Activated CD4-positive, alpha-beta T cell treated with anti-CD3 and anti-CD28 coated beads, Interleukin-2, amount 10 ng/mL, durations not matched to agents 7 days and 5 days (primary cell): ENCODE measurements around the gene SLC13A5. TPM values are rescaled to one million over a fixed set of nuclear protein-coding genes. Genes with fewer than 3 reads are reported as not detected.
"Not testable (repeated sequence)": the region's sequence is repeated elsewhere in the genome, so short reads cannot be mapped to it uniquely, and the experiment has no call there.

Source experiments
- CTCF ChIA-PET: fragments of 350-600 bp; sonication (Branson Sonifier 250); formaldehyde crosslinking; loops from one replicate; lab custom pipeline; 2021; ENCODE audit warnings: antibody characterized with exemption; lab: Charles Lee
- POLR2A ChIA-PET: fragments of 350-600 bp; sonication (Branson Sonifier 250); formaldehyde crosslinking; loops from one replicate; lab custom pipeline; 2021; ENCODE audit warnings: antibody characterized with exemption; lab: Charles Lee
- DNase-seq: peaks from one replicate; pipeline ENCODE4 v3.0.0-alpha.2; 2020
- H3K27ac Mint-ChIP-seq: one replicate; pipeline ENCODE4 v1.8.0; 2021; ENCODE audit warnings: mild to moderate bottlenecking, moderate library complexity, mixed read lengths
- H3K27me3 Mint-ChIP-seq: one replicate; pipeline ENCODE4 v1.8.0; 2021; ENCODE audit warnings: mixed read lengths
- H3K36me3 Mint-ChIP-seq: one replicate; pipeline ENCODE4 v1.8.0; 2021; ENCODE audit warnings: low read depth, mixed read lengths
- H3K4me1 Mint-ChIP-seq: one replicate; pipeline ENCODE4 v1.8.0; 2021; ENCODE audit warnings: mixed read lengths
- H3K4me3 Mint-ChIP-seq: one replicate; pipeline ENCODE4 v1.8.0; 2021; ENCODE audit warnings: mild to moderate bottlenecking, moderate library complexity, mixed read lengths
- H3K9me3 Mint-ChIP-seq: one replicate; pipeline ENCODE4 v1.8.0; 2021; ENCODE audit warnings: mixed read lengths
- total RNA-seq, 2 experiments: library from RNA; stranded (reverse); gene quantifications; one replicate each; pipeline ENCODE4 v1.2.3, GENCODE V29; 2021

Gene SLC13A5
- total RNA-seq, 2 experiments from 2014 or later = not detected

DNA sequence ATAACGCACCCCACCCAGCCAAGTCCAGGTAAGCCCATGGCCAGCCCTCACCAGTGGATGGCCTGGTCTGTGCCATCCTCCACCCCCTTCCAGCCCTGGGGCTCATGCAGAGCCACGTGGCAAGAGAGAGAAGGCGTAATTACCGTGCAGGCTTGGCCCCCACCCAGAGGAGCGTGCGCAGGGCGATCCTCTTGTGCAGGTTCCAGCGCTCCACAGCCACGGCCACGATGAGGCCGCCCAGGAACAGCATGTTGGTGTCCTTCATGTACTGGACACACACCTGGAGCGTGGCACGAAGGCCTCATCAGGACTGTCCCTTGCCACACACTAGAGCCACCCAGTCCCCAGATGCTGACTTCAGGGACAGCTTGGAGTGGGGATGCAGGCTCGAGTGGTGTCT lies 6.7 kb downstream of the SLC13A5 start:
- Mint-ChIP-seq H3K9me3 (no peaks in the 10 kb centered on the region), H3K4me1 (peaks cover 3% of the 10 kb centered on the region), H3K27me3 (peaks cover 12% of the 10 kb centered on the region), H3K36me3 (peaks cover 2% of the 10 kb centered on the region), H3K27ac (no peak overlapping the region), H3K4me3 (no peak overlapping the region)
- ChIA-PET POLR2A (no interaction called here), CTCF (no interaction called here)
- DNase-seq = no peak

DNA sequence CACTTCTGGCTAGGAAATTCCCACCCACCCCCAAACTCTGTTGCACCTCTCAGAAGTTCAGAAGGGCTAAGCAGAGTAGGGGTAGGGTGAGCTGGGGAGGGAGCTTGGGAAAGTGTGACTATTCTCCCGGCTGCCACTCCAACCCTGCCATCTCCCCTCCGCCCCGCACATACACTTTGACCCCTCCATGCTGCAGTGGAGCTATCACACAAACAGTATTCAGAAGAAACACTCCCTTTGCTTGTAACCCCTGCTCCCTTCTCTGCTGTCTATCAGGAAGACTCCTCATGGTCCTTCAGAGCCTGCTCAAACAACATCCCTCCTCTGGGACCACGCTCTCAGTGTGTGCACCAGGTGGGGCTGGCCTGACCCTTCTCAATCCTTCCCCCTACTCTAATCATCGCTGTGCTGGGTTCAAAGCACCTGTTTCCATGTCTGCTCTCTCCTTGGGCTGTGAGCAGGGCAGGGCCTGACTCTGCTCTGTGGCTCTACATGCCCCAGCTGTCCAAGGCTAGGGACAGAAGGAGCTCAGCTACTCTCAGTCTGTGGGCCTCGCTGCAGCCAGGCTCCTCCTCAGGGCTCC lies 8.6 kb downstream of the SLC13A5 start:
- CTCF ChIA-PET = interaction anchor here (0.9 kb wide), 1 partner anchor 9 kb away, joined by 4 read pairs; no protein-coding TSS in a partner anchor
- H3K4me3 Mint-ChIP-seq = no peak overlapping the region

DNA sequence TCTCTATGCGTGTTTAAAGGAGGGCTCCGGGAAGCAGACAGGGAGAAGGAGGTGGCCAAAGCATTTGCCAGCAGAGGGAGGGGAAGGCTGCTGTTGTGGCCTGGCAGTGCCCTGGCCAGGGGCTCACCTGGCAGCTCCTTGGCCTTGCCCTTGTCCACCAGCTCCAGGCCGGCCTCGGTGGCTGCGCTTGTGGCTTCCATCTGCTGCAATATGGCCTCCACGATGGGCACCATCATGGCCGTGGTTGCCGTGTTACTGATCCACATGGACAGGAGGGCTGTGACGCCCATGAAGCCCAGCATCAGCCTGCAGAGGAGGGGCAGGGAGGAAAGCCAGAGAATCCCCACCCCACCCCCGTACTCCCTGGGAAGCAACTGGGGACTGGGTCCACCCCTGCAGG lies 9.4 kb downstream of the SLC13A5 start:
- CTCF ChIA-PET = no interaction called here
- H3K9me3 Mint-ChIP-seq = no peaks in the 10 kb centered on the region
- POLR2A ChIA-PET = no interaction called here
- no peaks in the 10 kb centered on the region for H3K4me1 Mint-ChIP-seq
- no peak overlapping the region for H3K4me3 Mint-ChIP-seq
- H3K36me3 Mint-ChIP-seq = no peaks in the 10 kb centered on the region
- peaks cover 3% of the 10 kb centered on the region for H3K27me3 Mint-ChIP-seq
- DNase-seq = no peak
- no peak overlapping the region for H3K27ac Mint-ChIP-seq

More for the DNA sequence above, 8.6 kb downstream of the SLC13A5 start:
- H3K27me3 Mint-ChIP-seq = peaks cover 3% of the 10 kb centered on the region
- no peak overlapping the region for H3K27ac Mint-ChIP-seq
- POLR2A ChIA-PET = no interaction called here
- no peaks in the 10 kb centered on the region for H3K36me3 Mint-ChIP-seq
- DNase-seq = no peak
- no peaks in the 10 kb centered on the region for H3K9me3 Mint-ChIP-seq
- no peaks in the 10 kb centered on the region for H3K4me1 Mint-ChIP-seq

- Mint-ChIP-seq H3K36me3 (no peaks in the 10 kb centered on the region), H3K27me3 (no peaks in the 10 kb centered on the region), H3K4me1 (no peaks in the 10 kb centered on the region), H3K4me3 (no peak overlapping the region), H3K9me3 (no peaks in the 10 kb centered on the region), H3K27ac (no peak overlapping the region)
- no peak for DNase-seq
- CTCF ChIA-PET = interaction anchor here (1.8 kb wide), 1 partner anchor 11 kb away, joined by 5 read pairs; no protein-coding TSS in a partner anchor
- POLR2A ChIA-PET = no interaction called here
Measured at GRCh38 chr17:6702567-6703215, 10.5 kb downstream of the SLC13A5 start.

DNA sequence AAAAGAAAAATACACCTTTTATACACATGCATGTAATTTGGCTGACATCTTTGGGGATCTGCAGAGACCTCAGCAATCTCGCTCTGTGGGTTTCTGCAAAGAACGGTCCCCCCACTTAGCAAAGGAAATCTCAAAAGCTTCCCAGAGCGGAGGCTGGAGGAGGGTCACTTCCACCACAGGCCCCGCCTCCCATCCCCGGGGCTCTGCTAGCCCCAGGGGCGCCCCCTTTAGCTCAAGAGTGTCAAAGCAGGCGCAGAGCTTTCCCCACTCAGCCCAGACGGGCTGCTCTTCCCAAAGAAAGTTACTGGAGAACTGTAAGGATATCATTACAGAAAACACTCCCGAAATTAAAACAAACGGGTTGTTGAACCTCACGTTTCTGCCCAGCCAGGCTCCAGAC lies 11.4 kb downstream of the SLC13A5 start:
- ChIA-PET CTCF (interaction anchor here (1.8 kb wide), 1 partner anchor 10 kb away, joined by 5 read pairs; no protein-coding TSS in a partner anchor), POLR2A (no interaction called here)
- DNase-seq = peak; percentile 31
- no peaks in the 10 kb centered on the region for H3K9me3 Mint-ChIP-seq
- H3K27ac Mint-ChIP-seq = no peak overlapping the region
- H3K4me3 Mint-ChIP-seq = no peak overlapping the region
- H3K36me3 Mint-ChIP-seq = no peaks in the 10 kb centered on the region
- H3K4me1 Mint-ChIP-seq = no peaks in the 10 kb centered on the region
- no peaks in the 10 kb centered on the region for H3K27me3 Mint-ChIP-seq

DNA sequence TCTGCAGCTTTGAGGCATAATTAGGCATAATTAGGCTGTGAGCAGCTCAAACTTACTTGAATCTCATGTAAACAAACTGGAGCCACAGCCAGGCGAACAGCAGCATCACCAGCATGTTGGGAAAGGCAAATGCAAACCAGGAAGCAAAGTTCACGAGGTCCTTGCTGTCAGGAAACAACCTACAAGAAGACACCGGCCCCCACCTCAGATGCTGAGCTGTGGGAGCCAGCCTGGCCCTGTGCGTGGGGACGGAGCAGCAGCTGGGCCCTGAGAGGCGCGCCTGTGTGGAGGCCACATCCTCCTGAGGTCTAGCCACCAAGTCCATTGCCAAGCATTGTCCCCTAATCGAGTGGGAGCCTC lies 12.2 kb downstream of the SLC13A5 start:
- POLR2A ChIA-PET = no interaction called here
- no peaks in the 10 kb centered on the region for H3K27me3 Mint-ChIP-seq
- H3K27ac Mint-ChIP-seq = no peak overlapping the region
- H3K9me3 Mint-ChIP-seq = no peaks in the 10 kb centered on the region
- no peak for DNase-seq
- CTCF ChIA-PET = interaction anchor here (1.1 kb wide), 1 partner anchor 34 kb away, joined by 3 read pairs; no protein-coding TSS in a partner anchor
- no peaks in the 10 kb centered on the region for H3K4me1 Mint-ChIP-seq
- no peaks in the 10 kb centered on the region for H3K36me3 Mint-ChIP-seq
- H3K4me3 Mint-ChIP-seq = no peak overlapping the region

DNA sequence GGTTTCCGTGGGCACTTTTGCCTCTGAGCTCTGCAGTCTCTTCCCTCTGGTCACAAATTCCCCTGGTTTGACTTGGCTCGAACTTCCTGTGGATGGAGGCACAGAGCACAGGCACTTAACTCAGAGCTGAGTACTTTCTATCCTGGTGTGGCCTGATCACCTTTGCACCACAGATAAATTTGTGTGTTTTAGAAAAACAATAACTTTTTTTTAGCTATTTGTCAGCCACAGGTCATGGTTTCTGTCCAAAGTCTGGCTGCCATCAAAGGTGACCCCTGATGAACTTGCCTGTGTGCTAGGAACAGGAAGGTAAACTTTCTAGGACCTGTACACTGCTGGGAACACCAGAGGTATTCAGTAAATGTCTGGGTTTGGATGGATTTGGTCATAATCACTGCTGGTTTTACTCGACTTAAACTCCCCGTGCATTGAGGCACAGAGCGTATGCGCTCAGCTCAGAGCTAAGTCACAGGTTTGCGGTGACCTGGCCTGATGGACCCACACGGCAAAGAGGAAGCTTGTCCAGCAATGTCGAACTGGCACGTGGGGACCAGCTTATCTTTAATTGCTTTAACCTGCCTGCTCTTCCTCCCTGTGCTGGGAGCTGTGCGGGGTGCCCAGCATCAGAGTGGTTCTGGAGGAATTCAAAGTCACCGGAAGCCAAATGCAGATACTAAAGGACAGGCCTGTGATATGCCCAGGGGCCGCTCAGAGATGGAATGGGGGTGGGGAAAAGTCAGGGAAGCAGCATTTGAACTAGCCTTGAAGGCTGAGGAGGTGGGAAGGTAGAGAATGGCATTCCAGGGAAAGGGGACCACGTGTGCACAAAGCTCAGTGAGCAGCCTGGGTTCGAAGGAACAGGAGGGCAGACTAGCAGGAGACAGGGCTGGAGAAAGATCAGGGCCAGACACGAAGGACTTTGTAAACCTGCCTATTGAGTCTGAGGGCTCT lies 12.9 kb downstream of the SLC13A5 start:
- Mint-ChIP-seq H3K9me3 (no peaks in the 10 kb centered on the region), H3K27ac (no peak overlapping the region), H3K4me3 (no peak overlapping the region), H3K36me3 (no peaks in the 10 kb centered on the region), H3K27me3 (no peaks in the 10 kb centered on the region), H3K4me1 (no peaks in the 10 kb centered on the region)
- POLR2A ChIA-PET = no interaction called here
- DNase-seq = no peak
- CTCF ChIA-PET = interaction anchor here (1.1 kb wide), 1 partner anchor 34 kb away, joined by 3 read pairs; no protein-coding TSS in a partner anchor

GRCh38 chr17:6698004-6698403 lies 15.2 kb downstream of the SLC13A5 start:
- CTCF ChIA-PET = interaction anchor here (0.8 to 1.6 kb wide), 2 partner anchors 16 to 22 kb away, joined by 3 read pairs; no protein-coding TSS in a partner anchor
- no peaks in the 10 kb centered on the region for H3K4me1 Mint-ChIP-seq
- H3K27me3 Mint-ChIP-seq = peaks cover 8% of the 10 kb centered on the region
- H3K27ac Mint-ChIP-seq = no peak overlapping the region
- no peaks in the 10 kb centered on the region for H3K9me3 Mint-ChIP-seq
- POLR2A ChIA-PET = no interaction called here
- H3K36me3 Mint-ChIP-seq = no peaks in the 10 kb centered on the region
- DNase-seq = no peak
- H3K4me3 Mint-ChIP-seq = no peak overlapping the region

- Mint-ChIP-seq H3K4me1 (no peaks in the 10 kb centered on the region), H3K36me3 (no peaks in the 10 kb centered on the region), H3K4me3 (no peak overlapping the region), H3K27ac (no peak overlapping the region), H3K9me3 (no peaks in the 10 kb centered on the region), H3K27me3 (peaks cover 16% of the 10 kb centered on the region)
- ChIA-PET POLR2A (no interaction called here), CTCF (interaction anchor here (1.6 kb wide), 1 partner anchor 15 kb away, joined by 3 read pairs; no protein-coding TSS in a partner anchor)
- no peak for DNase-seq
Measured at GRCh38 chr17:6696906-6697305, 16.3 kb downstream of the SLC13A5 start.

DNA sequence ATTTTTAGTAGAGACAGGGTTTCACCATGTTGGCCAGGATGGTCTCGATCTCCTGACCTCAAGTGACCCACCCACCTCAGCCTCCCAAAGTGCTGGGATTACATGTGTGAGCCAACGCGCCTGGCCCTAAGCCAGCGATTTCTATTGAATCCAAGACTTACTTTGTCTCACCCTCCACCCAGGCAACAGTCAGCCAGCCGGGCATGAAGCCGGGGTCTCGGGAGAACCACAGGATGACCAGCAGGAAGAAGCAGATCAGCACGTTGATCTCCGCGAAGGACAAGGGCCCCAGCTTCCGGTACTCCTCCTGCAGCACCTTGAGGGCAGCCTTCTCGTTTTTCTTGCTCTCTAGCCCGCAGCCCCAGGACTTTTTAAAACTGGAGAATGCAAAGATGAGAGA lies 17.6 kb downstream of the SLC13A5 start:
- Mint-ChIP-seq H3K27me3 (peaks cover 19% of the 10 kb centered on the region), H3K27ac (no peak overlapping the region), H3K9me3 (no peaks in the 10 kb centered on the region), H3K36me3 (no peaks in the 10 kb centered on the region), H3K4me1 (no peaks in the 10 kb centered on the region), H3K4me3 (no peak overlapping the region)
- DNase-seq = no peak
- CTCF ChIA-PET = interaction anchor here (1.2 kb wide), 1 partner anchor 9 kb away, joined by 4 read pairs; no protein-coding TSS in a partner anchor
- POLR2A ChIA-PET = no interaction called here

GRCh38 chr17:6695051-6695450 lies 18.1 kb downstream of the SLC13A5 start:
- Mint-ChIP-seq H3K9me3 (no peaks in the 10 kb centered on the region), H3K27ac (no peak overlapping the region), H3K4me3 (no peak overlapping the region), H3K36me3 (no peaks in the 10 kb centered on the region), H3K4me1 (no peaks in the 10 kb centered on the region), H3K27me3 (peaks cover 19% of the 10 kb centered on the region)
- no peak for DNase-seq
- POLR2A ChIA-PET = no interaction called here
- CTCF ChIA-PET = interaction anchor here (1.2 kb wide), 1 partner anchor 9 kb away, joined by 4 read pairs; no protein-coding TSS in a partner anchor

- POLR2A ChIA-PET, H3K9me3 Mint-ChIP-seq, H3K4me3 Mint-ChIP-seq, H3K36me3 Mint-ChIP-seq, DNase-seq, H3K4me1 Mint-ChIP-seq, H3K27ac Mint-ChIP-seq: not testable (repeated sequence)
- peaks cover 23% of the 10 kb centered on the region for H3K27me3 Mint-ChIP-seq
- CTCF ChIA-PET = interaction anchor here (2.2 kb wide), 1 partner anchor 10 kb away, joined by 5 read pairs; no protein-coding TSS in a partner anchor
Measured at GRCh38 chr17:6691958-6692357, 21.2 kb downstream of the SLC13A5 start.
